Measurements from ENCODE around the gene CFAP61.

DNA sequence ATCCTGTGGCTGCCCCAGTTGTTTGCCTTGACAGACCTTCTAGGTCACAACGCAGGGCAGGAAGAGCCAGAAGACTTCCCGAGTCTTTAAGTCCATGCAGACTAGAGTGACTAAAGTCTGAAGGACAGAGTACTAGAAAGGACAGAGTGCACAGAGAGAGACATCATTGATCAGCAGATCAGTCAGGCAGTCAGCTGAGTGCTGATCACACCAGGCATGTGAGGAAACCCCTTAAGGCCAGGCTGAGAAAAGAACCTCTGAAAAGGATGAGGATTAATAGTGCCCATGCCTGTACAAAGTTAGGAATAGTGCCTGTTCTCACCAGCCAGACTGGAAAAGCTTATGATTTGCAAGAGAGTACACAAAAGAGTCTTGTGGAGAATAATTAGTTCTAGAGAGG lies 91.3 kb downstream of the CFAP61 start:
- TF ChIP-seq, protein P1, sequence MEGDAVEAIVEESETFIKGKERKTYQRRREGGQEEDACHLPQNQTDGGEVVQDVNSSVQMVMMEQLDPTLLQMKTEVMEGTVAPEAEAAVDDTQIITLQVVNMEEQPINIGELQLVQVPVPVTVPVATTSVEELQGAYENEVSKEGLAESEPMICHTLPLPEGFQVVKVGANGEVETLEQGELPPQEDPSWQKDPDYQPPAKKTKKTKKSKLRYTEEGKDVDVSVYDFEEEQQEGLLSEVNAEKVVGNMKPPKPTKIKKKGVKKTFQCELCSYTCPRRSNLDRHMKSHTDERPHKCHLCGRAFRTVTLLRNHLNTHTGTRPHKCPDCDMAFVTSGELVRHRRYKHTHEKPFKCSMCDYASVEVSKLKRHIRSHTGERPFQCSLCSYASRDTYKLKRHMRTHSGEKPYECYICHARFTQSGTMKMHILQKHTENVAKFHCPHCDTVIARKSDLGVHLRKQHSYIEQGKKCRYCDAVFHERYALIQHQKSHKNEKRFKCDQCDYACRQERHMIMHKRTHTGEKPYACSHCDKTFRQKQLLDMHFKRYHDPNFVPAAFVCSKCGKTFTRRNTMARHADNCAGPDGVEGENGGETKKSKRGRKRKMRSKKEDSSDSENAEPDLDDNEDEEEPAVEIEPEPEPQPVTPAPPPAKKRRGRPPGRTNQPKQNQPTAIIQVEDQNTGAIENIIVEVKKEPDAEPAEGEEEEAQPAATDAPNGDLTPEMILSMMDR (IDR thresholded peaks at IDR 0.05): no peak
- TF ChIP-seq POLR2A (IDR thresholded peaks at IDR 0.05): no peak

Measured in adrenal gland (tissue), 5 donors.